GM18861 (cell line): ENCODE measurements around the gene STRN.
"Not testable (repeated sequence)": the region's sequence is repeated elsewhere in the genome, so short reads cannot be mapped to it uniquely, and the experiment has no call there.

Experiments
- ATAC-seq: cut with Tn5 transposase; IDR thresholded peaks from one replicate; pipeline ENCODE4 v1.9.1; 2021; ENCODE audit not compliant: unreplicated experiment

Gene STRN

DNA sequence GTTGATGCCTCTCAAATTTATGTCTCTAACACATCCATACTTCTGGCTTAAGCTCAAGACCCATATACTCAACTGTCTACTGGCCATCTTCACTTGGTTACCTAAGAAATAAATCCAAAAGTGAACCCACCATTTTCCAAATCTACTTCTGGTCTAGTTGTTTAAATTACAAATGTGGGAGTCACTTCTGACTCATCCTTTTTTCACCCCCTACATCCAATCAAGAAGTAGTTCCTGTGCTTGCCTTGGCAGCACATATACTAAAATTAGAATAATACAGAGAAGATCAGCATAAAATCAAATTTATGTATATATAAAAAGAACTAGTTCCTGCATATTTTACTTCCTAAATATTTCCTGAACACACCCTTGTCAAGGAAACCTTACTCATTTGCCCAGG lies 53.6 kb downstream of the STRN start:
- no peak for ATAC-seq

DNA sequence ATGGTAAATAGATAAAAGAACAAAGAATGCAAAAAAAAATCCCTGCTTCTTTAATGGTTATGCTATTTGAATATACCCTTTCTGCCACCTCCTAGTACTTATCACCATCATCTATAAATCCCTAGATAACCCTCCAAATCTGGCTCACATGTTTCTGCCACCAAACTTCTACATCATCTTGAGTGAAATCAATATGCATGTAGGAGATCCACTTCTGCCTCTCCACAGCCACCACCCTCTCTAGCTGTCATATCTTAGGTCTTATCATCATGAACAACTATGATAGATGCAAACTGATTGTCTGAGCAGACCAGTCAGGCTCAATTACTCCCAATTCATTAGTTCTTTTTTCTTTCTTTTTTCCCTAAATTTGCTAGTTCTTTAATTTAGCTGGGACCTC lies 55.3 kb downstream of the STRN start:
- ATAC-seq = no peak

DNA sequence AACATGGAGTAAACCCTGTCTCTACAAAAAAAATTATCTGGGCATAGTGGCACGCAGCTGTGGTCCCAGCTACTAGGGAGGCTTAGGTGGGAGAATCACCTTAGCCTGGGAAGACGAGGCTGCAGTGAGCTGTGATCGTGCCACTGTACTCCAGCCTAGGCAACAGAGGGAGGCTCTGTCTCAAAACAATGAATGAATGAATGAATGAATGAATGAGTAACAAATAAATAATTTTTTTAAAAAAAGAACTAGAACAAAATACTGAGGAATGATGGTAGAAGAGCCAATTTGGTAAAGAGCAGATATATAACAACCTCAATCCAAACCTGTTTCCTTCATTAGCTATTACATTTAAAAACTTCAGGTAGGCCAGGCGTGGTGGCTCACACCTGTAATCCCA lies 60.1 kb downstream of the STRN start:
- no peak for ATAC-seq

DNA sequence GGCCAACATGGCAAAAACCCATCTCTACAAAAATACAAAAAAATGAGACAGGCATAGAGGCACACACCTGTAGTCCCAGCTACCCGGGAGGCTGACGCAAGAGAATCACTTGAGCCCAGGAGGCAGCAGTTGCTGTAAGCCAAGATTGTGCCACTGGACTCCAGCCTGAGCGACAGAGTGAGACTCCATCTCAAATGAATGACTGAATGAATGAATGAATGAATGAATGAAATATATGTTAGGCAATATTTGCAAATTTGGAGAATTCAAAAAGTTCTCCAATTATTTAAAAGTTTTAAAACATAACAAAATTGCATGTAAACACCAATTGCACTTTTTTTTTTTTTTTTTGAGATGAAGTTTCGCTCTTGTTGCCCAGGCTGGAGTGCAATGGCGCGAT lies 61.7 kb downstream of the STRN start:
- no peak for ATAC-seq

DNA sequence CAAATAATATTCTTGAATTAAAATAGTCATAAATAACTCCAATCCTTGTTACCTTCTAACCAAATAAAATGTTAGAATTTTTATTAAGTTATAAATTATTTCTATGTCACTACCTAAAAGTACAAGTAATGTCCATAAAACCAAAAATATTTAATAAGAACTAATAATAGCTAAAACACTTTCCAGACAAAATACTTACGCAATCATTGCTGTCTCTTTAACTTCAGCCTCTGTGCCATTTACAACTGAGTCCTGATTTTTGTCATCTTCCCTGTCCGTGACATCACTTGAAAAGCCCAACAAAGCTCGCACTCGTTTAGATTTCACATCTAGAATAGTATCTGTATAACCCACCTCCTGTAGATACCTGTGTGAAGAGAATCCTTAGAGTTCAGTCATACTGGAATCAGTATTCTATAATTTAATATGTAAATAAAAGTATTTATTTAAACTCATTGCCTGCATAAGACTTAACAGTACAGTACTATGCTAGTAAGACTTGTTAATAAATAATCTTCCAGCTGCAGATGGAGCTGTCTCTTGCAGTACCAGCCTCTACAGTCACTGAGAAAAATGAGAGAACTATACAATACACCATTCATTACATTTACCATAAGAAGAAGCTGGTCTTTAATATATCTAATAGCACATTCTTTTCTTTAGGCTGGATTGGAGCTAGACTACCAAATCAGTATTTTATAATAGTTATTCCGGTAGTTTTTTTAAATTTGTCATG lies 63.8 kb downstream of the STRN start:
- no peak for ATAC-seq

DNA sequence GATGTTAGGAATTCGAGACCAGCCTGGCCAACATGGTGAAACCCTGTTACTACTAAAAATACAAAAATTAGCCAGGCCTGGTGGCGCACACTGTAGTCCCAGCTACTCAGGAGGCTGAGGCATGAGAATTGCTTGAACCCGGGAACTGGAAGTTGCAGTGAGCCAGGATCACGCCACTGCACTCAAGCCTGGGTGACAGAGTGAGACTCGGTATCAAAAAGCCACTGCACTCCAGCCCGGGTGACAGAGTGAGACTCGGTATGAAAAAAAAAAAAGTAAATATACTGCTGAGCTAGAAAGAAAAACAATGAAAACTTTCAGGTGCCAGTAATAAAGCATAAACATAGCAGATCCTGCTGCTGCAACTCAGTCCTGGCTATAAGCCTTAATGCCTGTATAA lies 73.5 kb downstream of the STRN start:
- ATAC-seq = no peak

DNA sequence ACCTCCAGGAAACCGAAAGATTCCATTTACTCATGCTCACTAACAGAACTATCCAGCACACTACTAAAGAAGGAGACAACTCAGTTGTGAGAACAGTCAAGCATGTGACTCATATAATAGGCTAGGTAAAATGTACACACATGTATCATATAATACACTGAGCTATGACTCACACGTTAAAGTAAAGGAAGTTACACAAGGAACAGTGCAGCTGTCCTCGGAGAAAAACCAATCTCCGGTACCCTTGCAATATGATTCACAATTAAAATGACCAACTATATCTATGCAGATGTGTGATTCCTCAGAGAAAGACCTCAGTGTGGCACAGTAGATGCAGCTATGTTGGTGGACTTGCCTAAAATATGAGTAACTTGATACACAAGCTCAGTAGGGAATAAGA lies 76.5 kb downstream of the STRN start:
- ATAC-seq = no peak

DNA sequence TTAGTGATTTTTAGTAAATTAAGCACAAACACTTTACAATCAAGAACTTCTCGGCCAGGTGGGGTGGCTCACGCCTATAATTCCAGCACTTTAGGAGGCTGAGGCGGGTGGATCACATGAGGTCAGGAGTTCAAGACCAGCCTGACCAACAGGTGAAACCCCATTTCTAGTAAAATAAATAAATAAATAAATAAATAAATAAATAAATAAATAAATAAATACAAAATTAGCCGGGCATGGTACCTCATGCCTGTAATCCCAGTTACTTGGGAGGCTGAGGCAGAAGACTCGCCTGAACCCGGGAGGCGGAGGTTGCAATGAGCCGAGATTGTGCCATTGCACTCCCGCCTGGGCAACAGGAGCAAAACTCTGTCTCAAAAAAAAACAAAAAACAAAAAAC lies 79.2 kb downstream of the STRN start:
- ATAC-seq = not testable (repeated sequence)

DNA sequence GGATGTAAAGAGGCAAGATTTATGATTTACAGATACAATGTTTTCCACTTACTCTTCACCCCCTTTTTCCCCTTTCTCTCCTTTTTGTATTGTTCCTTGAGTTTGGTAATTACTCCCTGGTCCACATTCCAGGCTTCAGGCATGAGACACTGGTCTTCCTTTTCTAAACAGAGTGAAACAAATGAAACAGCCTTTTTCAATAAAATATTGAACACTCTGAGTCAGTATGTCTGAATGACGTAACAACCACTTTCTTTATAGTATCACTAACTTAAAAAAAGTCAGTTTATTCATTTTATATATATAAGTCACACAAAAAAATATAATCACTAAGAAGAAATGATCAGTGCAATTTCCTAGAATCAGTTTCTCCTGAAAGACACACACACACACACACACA lies 79.7 kb downstream of the STRN start:
- no peak for ATAC-seq

DNA sequence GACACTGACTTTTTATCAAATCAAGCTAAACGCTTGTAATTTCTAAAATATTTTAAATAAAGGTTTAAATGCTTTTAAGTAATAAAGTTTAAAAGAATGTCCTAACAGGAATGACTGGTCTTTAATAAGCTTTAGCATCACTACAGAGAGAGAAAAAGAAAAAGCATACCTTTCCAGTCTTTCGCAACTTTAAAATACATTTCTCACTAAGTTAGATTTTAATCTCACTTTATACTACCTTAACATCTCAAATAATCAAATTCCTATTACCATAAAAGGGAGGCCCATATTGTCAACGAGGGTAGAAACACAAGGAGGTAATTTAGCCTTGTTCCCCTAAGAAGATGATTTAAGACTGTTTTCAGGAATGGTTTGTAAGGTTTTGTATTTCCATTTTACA lies 80.7 kb downstream of the STRN start:
- no peak for ATAC-seq

DNA sequence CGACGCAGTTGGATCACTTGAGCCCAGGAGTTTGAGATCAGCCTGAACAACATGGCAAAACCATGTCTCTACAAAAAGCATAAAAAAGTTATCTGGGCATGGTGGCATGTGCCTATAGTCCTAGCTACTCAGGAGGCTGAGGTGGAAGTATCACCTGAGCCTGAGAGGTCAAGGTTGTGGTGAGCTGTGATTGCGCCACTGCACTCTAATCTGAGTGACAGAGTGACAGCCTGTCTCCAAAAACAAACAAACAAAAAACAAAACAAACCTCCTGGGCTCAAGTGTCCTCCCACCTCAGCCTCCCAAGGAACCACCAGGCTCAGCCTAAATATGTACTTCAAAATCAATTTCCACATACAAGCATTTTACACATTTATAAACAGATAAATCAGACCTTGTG lies 83.8 kb downstream of the STRN start:
- no peak for ATAC-seq

DNA sequence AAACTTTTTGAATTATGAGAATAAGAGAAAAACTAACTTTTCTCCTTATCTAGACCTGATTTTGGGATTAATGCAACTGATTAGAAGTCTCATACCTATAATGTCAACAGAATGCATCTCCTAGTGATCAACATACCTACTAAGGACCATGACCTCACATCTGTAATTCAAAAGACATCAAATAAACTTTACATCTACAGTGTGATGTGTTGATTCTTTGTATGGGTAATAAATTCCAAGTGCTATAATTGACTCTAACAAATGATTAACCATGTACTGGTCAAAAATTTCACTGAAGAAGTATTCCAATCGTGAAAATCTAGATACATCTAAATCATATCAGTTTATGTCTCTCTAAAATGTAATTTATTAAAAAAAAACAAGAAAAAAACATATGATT lies 84.5 kb downstream of the STRN start:
- no peak for ATAC-seq

DNA sequence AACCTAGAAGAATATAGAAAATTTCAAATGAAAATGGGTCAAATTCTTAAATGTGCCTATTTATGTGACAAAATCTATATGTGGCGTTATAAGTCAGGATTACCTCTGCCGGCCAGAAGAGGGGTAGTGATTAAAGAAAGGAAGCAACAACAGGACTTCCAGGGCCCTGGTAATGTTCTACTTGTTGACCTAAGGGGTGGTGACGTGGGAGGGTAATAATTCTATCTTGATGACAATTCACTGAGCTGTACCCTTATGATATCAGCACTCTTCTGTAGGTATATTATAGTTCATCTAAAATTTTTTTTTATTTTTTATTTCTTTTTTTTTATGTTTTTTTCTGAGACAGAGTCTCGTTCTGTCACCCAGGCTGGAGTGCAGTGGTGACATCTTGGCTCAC lies 87.9 kb downstream of the STRN start:
- ATAC-seq = no peak

DNA sequence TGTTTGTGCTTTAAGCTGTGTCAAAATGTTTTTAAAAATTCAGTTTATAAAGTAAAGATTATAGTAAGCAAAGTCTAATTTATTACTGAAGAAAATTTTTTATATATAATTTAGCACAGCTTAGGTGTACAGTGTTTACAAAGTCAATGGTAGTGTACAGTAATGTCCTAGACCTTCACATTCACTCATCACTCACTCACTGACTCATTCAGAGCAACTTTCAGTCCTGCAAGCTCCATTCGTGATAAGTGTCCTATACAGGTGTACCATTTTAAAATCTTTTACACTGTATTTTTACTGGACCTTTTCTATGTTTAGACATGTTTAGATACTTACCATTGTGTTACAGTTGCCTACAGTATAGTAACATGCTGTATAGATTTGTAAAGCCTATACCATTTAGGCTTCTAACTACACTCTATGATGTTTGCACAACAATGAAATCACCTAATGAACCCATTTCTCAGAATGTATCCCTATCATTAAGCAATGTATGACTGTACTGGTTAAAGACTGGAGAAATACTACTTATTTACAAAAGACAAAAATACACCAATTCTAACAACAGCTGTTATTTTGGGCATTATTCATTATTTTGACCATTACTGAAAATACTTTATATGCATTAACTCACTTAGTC lies 95.1 kb downstream of the STRN start:
- ATAC-seq = no peak

DNA sequence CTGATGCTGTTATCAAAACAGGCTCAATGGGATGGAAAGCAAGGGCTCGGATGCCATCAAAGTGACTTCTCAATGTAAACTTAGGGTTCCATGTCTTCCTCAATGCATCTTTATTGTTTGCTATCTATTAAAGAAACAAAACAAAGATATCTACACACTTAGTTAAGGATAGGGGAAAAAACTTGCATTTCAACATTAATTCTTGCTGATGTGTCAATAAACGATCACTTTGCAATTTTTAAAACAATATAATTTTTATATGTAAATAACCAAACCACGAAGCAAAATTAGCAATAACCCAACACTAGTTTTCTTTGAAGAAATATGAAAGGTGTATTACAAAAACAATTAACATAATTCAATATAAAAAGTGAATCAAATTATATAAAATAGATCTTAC lies 96.7 kb downstream of the STRN start:
- no peak for ATAC-seq

DNA sequence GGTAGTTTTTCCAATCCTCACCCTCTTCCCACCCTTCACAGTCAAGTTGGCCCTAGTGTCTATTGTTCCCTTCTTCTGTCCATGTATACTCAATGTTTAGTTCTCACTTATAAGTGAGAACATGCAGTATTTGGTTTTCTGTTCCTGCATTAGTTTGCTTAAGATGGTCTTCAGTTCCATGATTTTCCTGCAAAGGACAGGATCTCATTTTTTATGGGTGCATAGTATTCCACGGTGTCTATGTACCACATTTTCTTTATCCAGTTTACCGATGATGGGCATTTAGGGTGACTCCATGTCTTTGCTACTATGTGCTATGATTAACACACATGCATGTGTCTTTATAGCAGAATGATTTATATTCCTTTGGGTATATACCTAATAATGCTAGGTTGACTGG lies 104.4 kb downstream of the STRN start:
- no peak for ATAC-seq

DNA sequence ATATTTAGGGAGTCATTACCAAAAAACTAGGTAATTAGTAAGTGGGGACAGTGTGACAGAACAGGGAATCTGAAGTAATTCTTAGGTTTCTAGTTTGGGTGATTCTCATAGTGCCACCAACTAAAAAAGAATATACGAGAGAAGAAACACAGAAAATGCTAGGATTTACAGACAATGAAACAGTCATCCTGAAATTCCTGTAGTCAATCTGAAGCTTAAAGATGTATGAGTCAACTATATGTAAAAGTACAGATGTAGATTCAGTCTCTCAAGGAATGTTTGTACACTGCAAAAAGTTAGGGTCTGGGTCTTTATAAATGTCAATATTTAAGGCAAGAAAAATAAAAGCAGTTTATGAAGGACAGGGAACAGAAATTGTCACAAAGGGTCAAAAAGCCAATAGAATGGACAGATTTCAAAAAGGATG lies 107.0 kb downstream of the STRN start:
- no peak for ATAC-seq

DNA sequence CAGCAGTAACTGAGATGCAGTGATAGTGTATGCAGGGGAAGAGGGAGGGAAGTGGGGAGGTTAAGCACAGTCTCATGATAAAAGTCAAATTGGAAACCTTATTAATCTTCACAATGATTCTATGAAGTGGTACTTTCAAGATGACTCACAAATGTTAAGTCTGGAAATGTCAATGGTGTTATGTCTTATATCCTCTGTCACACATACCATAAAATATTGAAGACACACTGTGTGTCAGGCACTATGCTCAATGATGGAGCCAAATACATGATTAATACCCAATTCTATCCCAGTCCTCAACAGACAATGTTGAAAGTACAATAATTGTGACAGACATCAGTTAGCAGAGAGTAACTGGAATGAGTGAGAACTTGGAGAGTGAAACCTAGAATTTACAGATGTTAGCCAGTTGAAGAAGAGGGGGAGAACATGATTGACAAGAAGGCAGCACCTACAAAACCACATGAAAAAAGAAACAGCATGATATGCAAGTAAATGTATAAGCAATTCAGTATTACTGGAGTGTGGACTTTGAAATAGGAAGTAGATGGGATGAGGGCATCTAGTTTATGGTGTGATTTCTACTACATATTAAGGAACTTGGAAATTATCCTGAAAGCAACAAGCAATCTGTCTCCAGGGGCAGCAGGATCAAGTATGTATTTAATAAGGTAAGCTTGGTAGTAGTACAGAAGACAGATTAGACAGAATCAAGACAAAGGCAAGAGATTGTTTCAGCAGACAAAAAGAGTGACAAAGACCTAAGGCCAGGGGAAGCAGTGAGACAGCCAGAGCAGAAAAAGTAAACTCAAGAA lies 107.6 kb downstream of the STRN start:
- ATAC-seq = no peak

DNA sequence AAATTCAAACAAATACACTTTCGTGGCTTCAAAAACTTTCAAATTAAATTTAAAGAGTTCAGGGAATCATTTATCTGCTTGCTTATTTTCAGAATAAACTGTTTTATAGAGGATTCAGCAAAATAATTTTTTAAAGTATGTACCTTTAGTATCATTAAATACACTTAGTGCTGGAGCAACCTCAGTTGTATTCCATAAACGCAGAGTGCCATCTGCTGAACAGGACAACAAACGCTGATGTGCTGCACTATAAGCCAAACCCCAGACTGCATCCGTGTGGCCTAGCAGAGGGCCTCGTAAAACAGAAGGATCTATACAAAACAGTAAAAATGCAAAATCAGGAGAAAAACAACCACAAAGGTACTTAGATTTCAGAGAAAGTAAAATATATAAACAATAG lies 108.6 kb downstream of the STRN start:
- ATAC-seq = no peak

DNA sequence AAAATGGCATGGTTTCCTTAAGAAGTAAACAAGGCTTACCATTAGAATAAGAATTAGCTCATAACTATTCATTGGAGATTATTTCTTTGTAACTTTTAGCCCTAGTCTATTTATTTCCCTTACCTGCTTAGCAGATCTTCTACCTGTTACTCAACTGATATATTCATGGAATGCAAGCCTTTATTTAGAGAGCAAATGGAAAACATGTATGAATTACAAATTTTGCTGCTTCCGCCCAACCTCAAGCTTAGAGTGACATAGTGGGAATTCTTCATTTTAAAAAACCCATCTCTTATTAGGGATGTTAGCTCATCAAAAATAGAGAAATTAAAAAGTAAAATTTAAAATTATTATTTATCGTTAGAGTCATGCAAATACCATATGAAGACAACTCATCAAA lies 110.9 kb downstream of the STRN start:
- ATAC-seq = no peak

DNA sequence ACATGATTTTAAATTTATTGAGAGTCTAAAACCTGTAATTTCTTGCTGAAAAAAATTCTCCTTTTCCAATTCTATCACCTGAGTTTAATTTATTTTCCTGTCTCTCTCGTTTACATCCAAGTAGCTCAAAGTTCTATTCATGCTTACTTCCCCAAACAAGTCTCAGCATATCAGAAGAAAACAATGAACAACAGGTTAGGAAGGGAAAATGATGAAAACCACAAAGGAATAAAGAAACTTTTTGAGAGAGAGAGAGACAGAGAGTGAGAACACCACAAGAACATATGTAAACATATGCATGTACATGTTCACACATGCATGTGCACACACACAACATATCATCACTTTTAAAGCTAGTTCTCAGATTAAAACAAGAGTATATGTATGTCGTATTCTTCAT lies 112.1 kb downstream of the STRN start:
- no peak for ATAC-seq

DNA sequence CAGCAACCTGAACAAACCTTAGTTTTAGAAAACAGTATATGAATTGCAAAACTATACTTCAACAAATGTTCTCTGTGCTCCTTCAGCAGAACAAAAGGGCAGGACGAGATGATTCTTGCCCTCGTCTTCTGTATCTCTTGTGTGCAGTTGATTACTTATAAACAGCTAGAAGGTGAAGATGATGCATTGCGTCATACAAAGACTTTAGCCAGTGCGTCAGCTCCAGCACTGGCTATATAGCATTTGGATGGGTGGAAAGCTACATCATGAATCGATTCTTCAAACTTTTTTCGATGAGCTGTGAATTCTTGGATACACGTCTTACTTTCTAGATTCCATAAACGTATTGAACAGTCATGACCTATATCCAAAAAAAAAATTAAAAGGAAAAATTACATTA lies 117.1 kb downstream of the STRN start:
- ATAC-seq = no peak
